Panc1 (cell line): Measurements from ENCODE around the gene MRPS27. TPM values are rescaled to one million over a fixed set of nuclear protein-coding genes. Genes with fewer than 3 reads are reported as not detected.

Source experiments
- ATAC-seq: fragments of 200-7000 bp; cut with Tn5 transposase; 2 replicates; pipeline ENCODE4 v1.9.1; 2020; ENCODE audit warnings: mild to moderate bottlenecking, moderate library complexity
- BruUV-seq: library from RNA; stranded (reverse); fragments of 400-500 nt; replicated peaks from 2 replicates; lab custom pipeline; 2021; lab: Mats Ljungman, UMichigan
- CTCF ChIA-PET: fragments of 300-600 bp; sonication (Branson Sonifier 250); formaldehyde crosslinking; loops from one replicate; lab custom pipeline; 2022; ENCODE audit warnings: antibody characterized with exemption; lab: Charles Lee
- POLR2A ChIA-PET: fragments of 300-600 bp; sonication (Branson Sonifier 250); formaldehyde crosslinking; loops from one replicate; lab custom pipeline; 2022; ENCODE audit warnings: antibody characterized with exemption; lab: Charles Lee
- DNase-seq: peaks from one replicate; pipeline ENCODE4 v3.0.0-alpha.2; 2010; ENCODE audit warnings: low read depth, low spot score
- H3K27ac ChIP-seq: 2 replicates; pipeline ENCODE4 v1.5.1; 2011; ENCODE audit warnings: mild to moderate bottlenecking, low read length, inconsistent platforms
- H3K27me3 ChIP-seq: fragments of 200-500 bp; sonication (Bioruptor generic); 2 replicates; pipeline ENCODE4 v1.6.0; 2014; ENCODE audit warnings: low read length, inconsistent platforms; ENCODE audit not compliant: control insufficient read depth, insufficient read depth
- H3K36me3 ChIP-seq: fragments of 200-500 bp; sonication (Bioruptor generic); 2 replicates; pipeline ENCODE4 v1.5.1; 2014; ENCODE audit warnings: inconsistent platforms, mild to moderate bottlenecking, low read length, moderate library complexity; ENCODE audit not compliant: control insufficient read depth, insufficient read depth
- H3K4me1 ChIP-seq: 2 replicates; pipeline ENCODE4 v1.5.1; 2011; ENCODE audit warnings: inconsistent platforms, mild to moderate bottlenecking, low read length, moderate library complexity; ENCODE audit not compliant: control insufficient read depth, insufficient read depth
- H3K4me3 ChIP-seq, 2 experiments: 2 replicates each; pipeline ENCODE4 v1.5.1; 2011 to 2012; ENCODE audit warnings: low read depth in 2 of 2, low read length in 2 of 2, mild to moderate bottlenecking in 2 of 2, inconsistent platforms in 1 of 2, moderate library complexity in 1 of 2
- H3K9me3 ChIP-seq: fragments of 200-500 bp; sonication (Bioruptor generic); 2 replicates; pipeline ENCODE4 v1.5.1; 2014; ENCODE audit warnings: low read depth, mild to moderate bottlenecking, inconsistent platforms, low read length, moderate library complexity; ENCODE audit not compliant: control insufficient read depth, insufficient read depth
- CTCF ChIP-seq: fragments of 450-650 bp; IDR thresholded peaks from 2 replicates; pipeline ENCODE4 v1.5.1; 2017; ENCODE audit warnings: mild to moderate bottlenecking
- POLR2AphosphoS5 ChIP-seq: IDR thresholded peaks from 2 replicates; pipeline ENCODE4 v1.6.1; 2012; ENCODE audit warnings: mild to moderate bottlenecking, low read depth, low read length, moderate library complexity
- REST ChIP-seq, 2 experiments: IDR thresholded peaks; 2 replicates each; pipeline ENCODE4 v1.6.1; 2011 to 2012; ENCODE audit warnings: low read depth in 2 of 2, control low read depth in 1 of 2, low read length in 1 of 2, mild to moderate bottlenecking in 1 of 2, moderate library complexity in 1 of 2; ENCODE audit not compliant: insufficient read depth in 1 of 2
- SIN3A ChIP-seq: IDR thresholded peaks from 2 replicates; pipeline ENCODE4 v1.6.1; 2012; ENCODE audit warnings: low read depth, mild to moderate bottlenecking, low read length, moderate library complexity, borderline replicate concordance; ENCODE audit not compliant: insufficient read depth
- TCF7L2 ChIP-seq: IDR thresholded peaks from 2 replicates; pipeline ENCODE4 v1.6.1; 2011; ENCODE audit warnings: mild to moderate bottlenecking, low read depth, low read length, inconsistent platforms
- in situ Hi-C: cut with HindIII; loops from 2 replicates; pipeline ENCODE4 v1.10.0; 2016; ENCODE audit warnings: low sequenced_read_pairs, low pct_unique_long_range_greater_than_20kb
- intact Hi-C: fragments of 100-400 bp; cut with micrococcal nuclease; formaldehyde crosslinking; loops from one replicate; pipeline ENCODE4 v1.10.0; 2022; ENCODE audit not compliant: unreplicated experiment
- total RNA-seq: library from RNA; stranded (reverse); gene quantifications from one replicate; pipeline ENCODE4 v1.2.1, GENCODE V29; 2021; ENCODE audit not compliant: unreplicated experiment

MRPS27 gene
- total RNA-seq, 1 experiment from 2014 or later = 67.2 TPM

DNA sequence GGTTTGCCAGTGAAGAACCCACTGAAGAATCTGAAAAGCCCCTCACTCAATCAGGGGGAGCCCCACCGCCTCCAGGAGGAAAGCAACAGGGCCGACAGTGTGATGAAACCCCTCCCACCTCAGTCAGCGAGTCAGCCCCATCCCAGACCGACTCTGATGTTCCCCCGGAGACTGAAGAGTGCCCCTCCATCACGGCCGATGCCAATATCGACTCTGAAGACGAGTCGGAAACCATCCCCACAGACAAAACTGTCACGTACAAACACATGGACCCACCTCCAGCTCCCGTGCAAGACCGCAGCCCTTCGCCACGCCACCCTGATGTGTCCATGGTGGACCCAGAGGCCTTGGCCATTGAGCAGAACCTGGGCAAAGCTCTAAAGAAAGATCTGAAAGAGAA lies 120.4 kb downstream of the MRPS27 start:
- Histone ChIP-seq H3K4me3 (no peak overlapping the region), H3K27ac (no peak overlapping the region), H3K27me3 (no peaks in the 10 kb centered on the region), H3K4me1 (no peaks in the 10 kb centered on the region), H3K9me3 (no peaks in the 10 kb centered on the region), H3K36me3 (no peaks in the 10 kb centered on the region; the same call in 1 of the 2 replicates)
- CTCF ChIA-PET = no interaction called here
- TF ChIP-seq TCF7L2 = no peak
- TF ChIP-seq CTCF = no peak
- no peak for TF ChIP-seq POLR2AphosphoS5
- no peak for TF ChIP-seq SIN3A
- no peak for TF ChIP-seq REST (IDR thresholded peaks at IDR 0.05; ENCODE audit: insufficient read depth in 1 of 2, low read depth in 2 of 2, low read length in 1 of 2)
- POLR2A ChIA-PET = no interaction called here
- ATAC-seq (no peak), DNase-seq (no peak)
- intact Hi-C loops (no loop called here), in situ Hi-C loops (no loop called here)
- no TSS peak for BruUV-seq

DNA sequence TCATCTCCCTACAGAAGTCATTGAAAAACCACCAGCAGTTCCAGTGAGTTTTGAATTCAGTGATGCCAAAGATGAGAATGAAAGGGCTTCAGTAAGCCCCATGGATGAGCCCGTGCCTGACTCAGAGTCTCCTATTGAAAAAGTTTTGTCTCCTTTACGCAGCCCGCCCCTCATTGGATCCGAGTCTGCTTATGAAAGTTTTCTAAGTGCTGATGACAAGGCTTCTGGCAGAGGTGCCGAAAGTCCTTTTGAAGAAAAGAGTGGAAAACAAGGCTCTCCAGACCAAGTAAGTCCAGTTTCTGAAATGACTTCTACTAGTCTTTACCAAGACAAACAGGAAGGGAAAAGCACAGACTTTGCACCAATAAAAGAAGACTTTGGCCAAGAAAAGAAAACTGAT lies 122.6 kb downstream of the MRPS27 start:
- ChIA-PET POLR2A (no interaction called here), CTCF (no interaction called here)
- Histone ChIP-seq H3K27ac (no peak overlapping the region), H3K36me3 (no peaks in the 10 kb centered on the region; the same call in 1 of the 2 replicates), H3K4me1 (no peaks in the 10 kb centered on the region), H3K9me3 (no peaks in the 10 kb centered on the region), H3K4me3 (no peak overlapping the region), H3K27me3 (no peaks in the 10 kb centered on the region)
- ATAC-seq (no peak), DNase-seq (no peak)
- BruUV-seq = no TSS peak
- TF ChIP-seq CTCF = no peak
- no peak for TF ChIP-seq SIN3A
- no peak for TF ChIP-seq TCF7L2
- TF ChIP-seq POLR2AphosphoS5 = no peak
- TF ChIP-seq REST (IDR thresholded peaks at IDR 0.05; ENCODE audit: insufficient read depth in 1 of 2, low read depth in 2 of 2, low read length in 1 of 2) = no peak
- in situ Hi-C loops = no loop called here
- intact Hi-C loops = no loop called here
